HCT116 (cell line): ENCODE measurements around the gene WDR35.

ENCODE experiments used
- CBX3 ChIP-seq: IDR thresholded peaks from 2 replicates; pipeline ENCODE4 v1.6.1; 2012; ENCODE audit warnings: low read depth
- CTCF ChIP-seq, 3 experiments: fragments of 200-600 bp in 1 of 3; sonication (generic) in 1 of 3; IDR thresholded peaks in 2 of 3; conservative IDR thresholded peaks in 1 of 3; 2 replicates each; pipeline ENCODE4 v1.5.1; 2012 to 2017; ENCODE audit warnings: low read depth in 2 of 3, low read length in 2 of 3, antibody characterized with exemption in 1 of 3, borderline replicate concordance in 1 of 3, control low read depth in 1 of 3, mild to moderate bottlenecking in 1 of 3, mixed read lengths in 1 of 3, mixed run types in 1 of 3, moderate library complexity in 1 of 3; ENCODE audit not compliant: insufficient read depth in 1 of 3
- EZH2 ChIP-seq: fragments of 200-600 bp; sonication (generic); IDR thresholded peaks from 2 replicates; pipeline ENCODE4 v1.6.1; 2017; ENCODE audit warnings: antibody characterized with exemption, mixed run types
- JUND ChIP-seq: IDR thresholded peaks from 2 replicates; pipeline ENCODE4 v1.6.1; 2012
- POLR2A ChIP-seq: IDR thresholded peaks from 2 replicates; pipeline ENCODE4 v1.7.0; 2011; ENCODE audit warnings: borderline replicate concordance; ENCODE audit not compliant: insufficient read depth, insufficient read length; ENCODE audit errors: extremely low read depth
- POLR2AphosphoS5 ChIP-seq: IDR thresholded peaks from 2 replicates; pipeline ENCODE4 v1.6.1; 2011; ENCODE audit warnings: mild to moderate bottlenecking, low read depth, low read length, moderate library complexity
- REST ChIP-seq: IDR thresholded peaks from 2 replicates; pipeline ENCODE4 v1.6.1; 2012; ENCODE audit warnings: low read depth
- SIN3A ChIP-seq: IDR thresholded peaks from 2 replicates; pipeline ENCODE4 v1.6.1; 2012; ENCODE audit warnings: low read depth
- TCF7L2 ChIP-seq: IDR thresholded peaks from 2 replicates; pipeline ENCODE4 v1.7.0; 2011; ENCODE audit warnings: borderline replicate concordance, inconsistent platforms; ENCODE audit not compliant: insufficient read depth, insufficient read length; ENCODE audit errors: extremely low read depth

- TF ChIP-seq CTCF (IDR thresholded peaks at IDR 0.05 in 2 of 3, conservative IDR thresholded peaks at IDR 0.05 in 1 of 3; ENCODE audit: borderline replicate concordance in 1 of 3, insufficient read depth in 1 of 3, low read depth in 2 of 3, low read length in 2 of 3): no peak
- no peak for TF ChIP-seq REST
- TF ChIP-seq EZH2: no peak
- no peak for TF ChIP-seq POLR2A
- no peak for TF ChIP-seq TCF7L2
- TF ChIP-seq POLR2AphosphoS5: no peak
- TF ChIP-seq SIN3A: no peak
- TF ChIP-seq CBX3: no peak
- no peak for TF ChIP-seq JUND
These were observed 60.7 kb downstream of the WDR35 start for GRCh38 chr2:19929226-19929625.
